Right renal pelvis (tissue), 4 donors: ENCODE results near the gene PNMA8C. TPM values are rescaled to one million over a fixed set of nuclear protein-coding genes. Genes with fewer than 3 reads are reported as not detected.
"Not testable (repeated sequence)": the region's sequence is repeated elsewhere in the genome, so short reads cannot be mapped to it uniquely, and the experiment has no call there.

Experiments used
- DNase-seq, 4 donors: peaks; one replicate each; pipeline ENCODE4 v3.0.0-alpha.2; 2013; ENCODE audit warnings: low read depth in 4 of 4, low spot score in 3 of 4, missing footprints in 1 of 4
- polyA plus RNA-seq, 4 donors: library from polyadenylated mRNA; unstranded; fragments of 120-200 nt; gene quantifications; one replicate each; pipeline ENCODE4 v1.2.1, GENCODE V29; 2013; ENCODE audit not compliant: insufficient read length in 4 of 4

The PNMA8C gene
- polyA plus RNA-seq, 4 donors: 0.41 to 0.80 (median 0.57) TPM

DNA sequence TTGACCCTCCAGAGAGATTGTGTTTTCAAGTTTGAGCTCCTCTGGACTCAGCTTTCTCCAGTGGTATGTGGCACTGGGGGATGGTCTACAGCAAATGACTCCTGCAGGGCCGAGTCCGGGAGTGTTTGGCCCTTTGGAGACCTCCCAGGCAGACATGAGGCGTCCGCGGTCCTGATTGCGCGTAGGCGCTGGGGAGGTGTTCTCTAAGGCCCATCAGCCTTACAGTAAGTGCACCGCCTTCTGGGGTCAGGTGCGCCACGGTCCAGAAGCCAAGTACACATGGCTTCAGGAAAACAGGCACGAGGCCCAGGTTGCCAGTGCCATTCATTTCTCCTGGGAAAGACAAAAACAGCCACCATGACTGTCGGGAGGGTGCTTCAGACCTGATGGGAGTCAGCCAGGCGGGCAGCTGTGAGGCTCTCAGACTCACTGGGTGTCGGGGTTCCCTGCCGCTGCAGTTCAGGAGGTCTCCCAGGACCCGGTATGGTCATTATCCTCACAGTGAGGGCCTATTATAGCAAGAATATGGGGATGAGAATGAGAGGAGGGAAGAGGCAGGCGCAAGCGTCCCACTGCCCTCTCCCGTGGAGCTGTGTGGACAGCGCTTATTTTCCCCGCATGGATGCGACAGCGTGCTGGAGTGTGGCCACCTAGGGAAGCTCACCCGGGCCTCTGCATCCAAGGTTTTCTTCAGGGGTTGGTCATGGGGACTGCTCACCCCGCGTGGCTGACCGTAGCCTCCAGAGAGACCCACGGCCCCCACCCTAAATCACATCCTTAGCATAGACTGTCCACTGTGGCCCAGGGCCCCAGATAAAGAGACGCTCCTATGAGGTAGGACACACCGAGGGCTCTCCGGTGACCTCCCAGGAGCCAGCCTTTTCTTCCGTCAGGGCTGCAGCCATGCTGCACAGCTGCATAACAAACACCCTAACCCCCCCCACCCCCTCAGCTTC is 37.2 kb downstream of the PNMA8C start:
- DNase-seq: no peak

DNA sequence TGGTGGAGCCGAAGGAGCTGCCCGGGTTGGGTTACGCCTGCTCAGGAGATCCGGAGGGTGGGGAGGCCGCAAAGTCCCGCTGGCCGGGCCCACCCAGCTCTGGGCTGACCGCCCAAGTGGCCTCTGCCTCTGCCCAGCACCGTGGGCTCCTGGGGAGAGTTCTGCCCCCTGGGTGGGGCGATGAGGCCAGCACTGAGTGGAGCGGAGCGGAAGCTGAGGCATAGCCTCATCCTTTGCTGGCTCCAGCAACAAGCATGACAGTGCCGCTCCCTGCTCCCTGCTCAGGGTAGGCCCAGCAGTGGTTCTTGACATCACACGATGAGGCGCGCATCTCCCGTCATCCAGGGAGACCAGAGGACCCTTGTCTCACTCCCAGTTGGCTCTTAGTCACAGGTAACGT is 37.9 kb downstream of the PNMA8C start:
- no peak for DNase-seq

DNA sequence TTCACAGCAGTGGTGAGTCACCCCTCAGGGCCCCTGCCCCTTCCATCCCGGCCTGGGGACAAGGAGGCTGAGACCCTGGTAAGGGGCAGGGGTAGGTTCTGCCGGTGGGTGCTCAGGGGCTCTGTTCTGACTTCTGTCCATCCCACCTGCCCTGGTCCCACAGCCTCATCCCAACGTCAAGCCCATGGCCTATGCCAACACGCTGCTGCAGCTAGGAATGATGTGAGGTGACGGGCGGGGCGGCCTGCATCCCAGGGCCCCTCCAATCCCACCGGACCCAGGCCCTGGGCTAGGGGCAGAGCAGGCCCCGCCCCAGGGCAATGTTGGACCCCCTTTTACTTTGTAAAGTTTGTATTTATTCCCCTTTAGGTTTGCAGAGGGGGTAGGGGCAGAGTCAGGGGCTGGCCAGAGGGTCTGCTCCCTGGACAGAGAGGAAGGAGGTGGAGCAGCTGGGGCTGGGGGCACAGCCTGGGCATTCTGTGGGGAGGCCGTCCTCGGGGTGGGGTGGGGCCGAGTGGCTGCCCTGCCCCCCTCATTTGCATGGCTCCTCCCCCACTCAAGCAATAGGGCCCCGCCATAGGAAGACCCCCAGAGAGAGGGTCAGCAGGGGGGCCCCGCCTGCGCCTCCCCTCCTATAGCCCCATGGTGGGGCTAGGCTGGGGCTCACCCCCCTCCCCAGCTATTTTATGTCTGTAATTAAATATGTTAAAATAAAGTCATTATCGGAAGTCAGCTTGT is 38.4 kb downstream of the PNMA8C start:
- DNase-seq: no peak

DNA sequence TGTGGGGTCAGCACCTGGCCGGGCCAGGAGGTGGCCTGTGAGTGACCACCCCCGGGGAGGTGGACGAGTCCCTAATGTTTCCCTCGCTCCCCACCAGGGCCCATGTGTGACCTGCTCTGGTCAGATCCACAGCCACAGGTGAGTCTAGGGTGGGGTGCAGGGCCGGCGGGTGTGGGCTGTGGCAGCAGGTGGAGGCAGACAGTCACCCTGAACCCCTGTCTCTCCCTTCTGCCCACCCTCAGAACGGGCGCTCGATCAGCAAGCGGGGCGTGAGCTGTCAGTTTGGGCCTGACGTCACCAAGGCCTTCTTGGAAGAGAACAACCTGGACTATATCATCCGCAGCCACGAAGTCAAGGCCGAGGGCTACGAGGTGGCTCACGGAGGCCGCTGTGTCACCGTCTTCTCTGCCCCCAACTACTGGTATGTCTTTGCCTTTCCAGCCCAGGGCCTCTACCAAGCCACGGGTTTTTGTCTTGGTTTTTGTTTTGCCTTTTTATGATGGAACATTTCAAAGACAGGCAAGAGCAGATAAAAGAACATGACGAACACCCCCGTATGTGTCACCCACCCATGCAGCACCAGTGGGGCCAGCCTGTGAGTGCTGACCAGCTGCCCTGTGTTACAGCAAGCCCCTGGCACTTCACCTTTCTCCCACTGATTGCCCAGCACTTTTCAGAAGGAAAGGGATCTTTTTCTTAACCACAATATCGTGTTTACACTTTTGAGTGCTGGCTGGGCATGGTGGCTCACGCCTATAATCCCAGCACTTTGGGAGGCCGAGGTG is 40.2 kb downstream of the PNMA8C start:
- no peak for DNase-seq

DNA sequence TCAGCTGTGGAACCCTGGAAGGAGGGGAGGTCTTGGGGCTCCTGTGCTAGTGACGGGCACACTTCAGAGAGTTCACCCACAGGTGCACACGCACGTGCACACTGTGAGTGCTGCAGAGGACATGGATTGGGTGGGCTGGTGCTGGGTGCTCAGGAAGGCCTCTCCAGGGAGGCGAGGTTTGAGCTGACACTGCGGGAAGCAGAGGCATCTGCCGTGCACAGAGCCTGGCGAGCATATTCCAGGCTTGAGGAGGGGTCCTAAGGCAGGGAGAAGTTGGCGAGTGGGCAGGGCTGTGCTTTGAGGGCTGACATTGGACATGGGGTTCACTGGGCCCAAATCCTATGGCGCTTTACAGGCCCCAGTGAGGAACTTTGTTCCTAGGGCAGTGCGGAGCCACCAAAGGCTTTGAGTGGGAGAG is 41.0 kb downstream of the PNMA8C start:
- no peak for DNase-seq

DNA sequence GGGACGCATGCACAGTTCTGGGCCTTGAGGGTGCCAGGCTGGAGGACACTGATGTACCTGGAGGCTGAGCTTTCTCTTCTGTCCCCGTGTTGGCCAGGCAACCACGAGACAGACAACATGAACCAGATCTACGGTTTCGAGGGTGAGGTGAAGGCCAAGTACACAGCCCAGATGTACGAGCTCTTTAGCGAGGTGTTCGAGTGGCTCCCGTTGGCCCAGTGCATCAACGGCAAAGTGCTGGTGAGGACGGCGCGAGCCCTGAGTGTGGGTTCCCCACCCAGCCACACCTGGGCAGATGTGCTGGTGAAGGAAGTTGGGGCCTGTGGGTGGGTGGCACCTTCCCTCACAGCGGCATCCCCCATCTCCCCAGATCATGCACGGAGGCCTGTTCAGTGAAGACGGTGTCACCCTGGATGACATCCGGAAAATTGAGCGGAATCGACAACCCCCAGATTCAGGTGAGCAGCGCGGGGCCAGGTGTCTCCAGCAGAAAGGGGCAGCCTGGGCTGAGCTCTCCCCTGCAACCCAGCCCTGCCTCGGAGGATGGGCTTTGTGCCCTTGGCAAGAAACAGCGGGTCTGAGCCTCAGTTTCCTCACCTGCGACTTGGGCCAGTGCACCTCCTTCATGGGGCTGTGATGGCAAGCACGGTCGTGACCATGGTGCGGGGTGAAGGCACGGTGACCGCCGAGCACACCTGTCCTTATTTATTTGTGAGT is 41.6 kb downstream of the PNMA8C start:
- no peak for DNase-seq

DNA sequence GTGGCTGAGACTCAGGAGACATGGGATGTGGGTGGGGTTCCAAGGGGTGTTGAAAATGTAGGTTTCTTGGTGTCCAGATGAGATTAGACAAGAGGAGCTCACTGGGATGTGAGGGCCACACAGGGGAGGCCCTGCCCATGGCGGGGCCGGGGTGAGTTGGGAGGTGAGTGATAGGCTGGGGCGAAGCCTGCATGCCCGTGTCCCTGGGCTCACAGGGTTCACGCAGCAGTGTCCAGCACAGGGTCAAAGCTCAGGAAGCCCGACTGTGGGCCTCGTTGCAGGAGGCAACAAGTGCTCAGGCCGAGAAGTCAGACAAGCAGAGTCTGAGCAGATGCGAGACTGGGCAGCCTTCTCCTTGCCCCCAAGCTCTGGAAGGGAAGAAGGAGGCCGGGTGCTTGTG is 42.6 kb downstream of the PNMA8C start:
- no peak for DNase-seq

DNA sequence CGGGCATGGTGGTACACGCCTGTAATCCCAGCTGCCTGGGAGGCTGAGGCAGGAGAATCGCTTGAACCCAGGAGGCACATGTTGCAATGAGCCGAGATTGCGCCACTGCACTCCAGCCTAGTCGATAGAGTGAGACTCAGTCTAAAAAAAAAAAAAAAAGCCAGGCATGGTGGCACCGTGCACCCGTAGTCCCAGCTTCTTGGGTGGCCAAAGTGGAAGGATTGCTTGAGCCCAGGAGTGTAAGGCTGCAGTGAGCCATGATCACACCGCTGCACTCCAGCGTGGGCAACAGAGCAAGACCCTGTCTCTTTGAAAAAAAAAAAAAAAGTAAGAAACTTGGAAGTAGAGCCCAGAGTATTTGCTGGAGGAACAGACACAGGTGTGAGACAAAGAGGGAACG is 43.1 kb downstream of the PNMA8C start:
- no peak for DNase-seq

DNA sequence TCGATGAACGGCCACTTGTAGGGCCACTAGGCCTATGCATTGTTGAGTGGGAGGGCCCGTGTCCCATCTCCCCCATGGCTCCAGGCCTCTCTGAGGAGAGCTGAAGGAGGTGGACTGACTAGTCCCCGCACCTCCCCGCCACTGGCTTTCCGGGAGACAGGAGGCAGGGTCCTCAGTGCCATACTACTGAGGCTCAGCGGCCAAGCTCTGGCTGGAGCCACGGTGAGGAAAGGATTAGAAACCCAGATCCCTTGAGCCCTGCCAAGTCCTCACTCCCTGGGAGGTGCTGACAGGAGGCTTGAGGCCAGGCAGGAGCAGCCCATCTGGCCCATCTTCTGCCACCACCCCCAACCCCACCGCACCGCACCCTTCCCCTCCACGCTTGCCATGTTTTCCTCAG is 44.3 kb downstream of the PNMA8C start:
- no peak for DNase-seq

DNA sequence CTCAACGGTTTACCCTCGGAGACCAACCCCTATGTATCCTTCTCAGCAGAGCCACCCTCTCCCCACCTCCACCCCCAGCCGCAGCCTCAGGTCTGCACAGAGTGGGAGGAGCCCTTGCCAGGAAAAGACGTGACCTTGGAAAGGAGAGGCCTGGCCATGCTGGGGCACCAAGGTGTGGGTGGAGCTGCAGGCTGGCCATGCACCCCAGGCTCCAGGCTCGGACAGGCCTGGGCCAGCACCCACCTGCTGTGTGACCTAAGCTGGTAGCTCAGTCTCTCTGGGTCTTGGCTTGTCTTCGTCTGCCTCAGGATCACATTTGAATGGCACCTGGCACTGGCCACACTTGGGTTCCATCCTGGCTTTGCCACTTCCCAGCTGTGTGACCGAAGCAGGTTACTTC is 44.9 kb downstream of the PNMA8C start:
- no peak for DNase-seq

DNA sequence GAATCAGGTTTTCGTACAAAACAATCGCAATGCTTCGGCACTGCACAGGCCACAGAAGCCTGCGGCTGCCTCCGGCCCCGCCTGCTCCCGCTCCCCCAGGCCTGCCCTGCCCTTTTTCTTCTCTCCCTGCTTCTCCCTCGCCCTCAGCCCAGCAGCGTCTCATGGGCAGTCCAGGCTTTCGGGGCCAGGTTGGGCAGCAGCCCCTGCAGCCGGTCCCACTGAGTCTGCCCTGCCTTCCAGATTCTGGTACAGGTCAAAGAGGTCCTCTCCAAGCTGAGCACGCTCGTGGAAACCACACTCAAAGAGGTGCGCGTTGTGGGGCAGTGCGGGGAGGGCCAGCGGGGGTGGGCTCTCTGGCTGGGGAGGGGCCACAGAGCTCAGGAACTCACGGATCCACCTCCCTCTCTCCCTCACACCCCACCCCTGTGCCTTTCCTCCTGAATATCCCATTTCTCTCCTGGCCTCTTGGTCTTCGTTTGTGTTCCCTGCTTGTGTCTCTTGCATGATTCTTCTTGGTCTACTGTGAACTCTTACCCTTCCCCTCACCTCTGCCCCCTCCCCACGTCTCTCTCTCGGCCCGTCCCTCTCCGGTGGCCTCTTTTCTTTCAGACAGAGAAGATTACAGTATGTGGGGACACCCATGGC is 45.4 kb downstream of the PNMA8C start:
- DNase-seq: no peak

DNA sequence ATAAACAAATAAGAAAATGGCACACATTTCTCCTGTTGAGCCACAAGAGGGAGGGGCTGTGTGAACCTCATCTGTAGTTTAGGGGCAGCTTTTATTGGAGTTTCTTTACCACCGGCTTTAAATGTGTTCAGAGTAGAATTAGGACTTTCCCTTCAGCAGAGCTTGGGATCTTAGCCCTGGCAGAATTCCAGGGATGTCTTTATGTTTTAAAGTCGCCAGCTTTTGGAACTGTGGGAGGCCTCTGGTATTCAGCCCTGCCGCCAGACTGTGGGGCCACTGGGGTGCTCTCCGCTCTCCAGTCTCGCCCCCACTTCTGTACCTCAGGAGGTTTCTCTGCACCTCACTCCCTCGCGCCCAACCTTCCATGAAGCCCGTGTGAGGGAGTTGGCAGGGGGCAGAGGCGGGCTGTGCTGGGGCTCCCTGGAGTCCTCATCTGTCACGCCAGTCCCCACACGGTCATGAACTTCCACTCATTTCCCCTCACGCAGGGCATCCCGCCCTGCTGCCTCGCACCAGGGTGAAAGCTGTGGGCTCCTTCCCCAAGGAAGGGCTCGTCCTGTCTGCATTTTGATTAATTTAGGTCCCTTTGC is 46.9 kb downstream of the PNMA8C start:
- no peak for DNase-seq

DNA sequence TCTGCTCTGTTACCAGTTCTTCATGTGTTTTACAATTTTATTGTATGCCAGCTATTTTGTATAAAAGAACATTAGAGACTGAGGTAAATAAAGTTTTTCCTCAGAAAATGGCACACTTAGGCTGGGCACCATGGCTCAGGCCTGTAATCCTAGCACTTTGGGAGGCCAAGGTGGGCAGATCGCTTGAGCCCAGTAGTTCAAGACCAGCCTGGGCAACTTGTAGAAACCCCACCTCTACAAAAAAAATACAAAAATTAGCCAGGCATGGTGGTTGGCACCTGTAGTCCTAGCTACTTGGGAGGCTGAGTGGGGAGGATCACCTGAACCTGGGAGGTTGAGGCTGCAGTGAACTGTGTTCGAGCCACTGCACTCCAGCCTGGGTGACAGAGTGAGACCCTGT is 47.4 kb downstream of the PNMA8C start:
- DNase-seq: no peak

DNA sequence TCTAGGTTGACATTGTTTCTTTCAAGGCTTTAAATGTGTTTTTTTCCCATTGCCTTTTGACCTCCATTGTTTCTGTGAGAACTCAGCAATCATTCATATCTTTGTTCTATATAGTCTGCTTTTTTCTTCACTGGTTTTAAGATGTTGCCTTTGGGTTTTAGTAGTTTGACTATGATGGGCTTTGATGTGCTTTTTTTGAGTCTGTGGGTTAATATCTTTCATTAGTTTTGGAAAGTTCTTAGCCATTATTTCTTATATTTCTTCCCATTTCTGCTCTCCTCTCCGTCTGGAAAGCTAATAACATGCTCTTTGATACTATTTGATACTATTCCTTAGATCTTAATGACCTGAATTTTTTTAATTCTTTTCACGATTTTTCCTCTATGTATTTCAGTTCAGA is 48.0 kb downstream of the PNMA8C start:
- DNase-seq: no peak

DNA sequence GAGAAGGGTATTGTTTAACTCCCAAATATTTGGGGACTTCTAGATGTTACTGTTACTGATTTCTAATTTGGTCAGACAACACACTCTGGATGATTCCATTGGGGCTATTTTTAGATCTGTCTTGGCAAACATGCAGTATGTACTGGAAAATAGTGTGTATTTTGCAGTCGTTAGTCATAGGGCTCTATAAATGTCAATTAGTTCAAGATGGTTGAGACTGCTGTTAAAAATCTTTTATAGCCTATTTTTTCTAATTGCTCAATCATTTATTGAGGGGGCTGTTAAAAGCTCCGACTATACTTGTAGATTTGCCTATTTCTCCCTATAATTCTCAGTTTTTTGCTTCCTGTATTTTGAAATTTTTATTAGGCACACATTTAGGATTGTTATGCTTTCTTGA is 50.5 kb downstream of the PNMA8C start:
- DNase-seq: no peak

DNA sequence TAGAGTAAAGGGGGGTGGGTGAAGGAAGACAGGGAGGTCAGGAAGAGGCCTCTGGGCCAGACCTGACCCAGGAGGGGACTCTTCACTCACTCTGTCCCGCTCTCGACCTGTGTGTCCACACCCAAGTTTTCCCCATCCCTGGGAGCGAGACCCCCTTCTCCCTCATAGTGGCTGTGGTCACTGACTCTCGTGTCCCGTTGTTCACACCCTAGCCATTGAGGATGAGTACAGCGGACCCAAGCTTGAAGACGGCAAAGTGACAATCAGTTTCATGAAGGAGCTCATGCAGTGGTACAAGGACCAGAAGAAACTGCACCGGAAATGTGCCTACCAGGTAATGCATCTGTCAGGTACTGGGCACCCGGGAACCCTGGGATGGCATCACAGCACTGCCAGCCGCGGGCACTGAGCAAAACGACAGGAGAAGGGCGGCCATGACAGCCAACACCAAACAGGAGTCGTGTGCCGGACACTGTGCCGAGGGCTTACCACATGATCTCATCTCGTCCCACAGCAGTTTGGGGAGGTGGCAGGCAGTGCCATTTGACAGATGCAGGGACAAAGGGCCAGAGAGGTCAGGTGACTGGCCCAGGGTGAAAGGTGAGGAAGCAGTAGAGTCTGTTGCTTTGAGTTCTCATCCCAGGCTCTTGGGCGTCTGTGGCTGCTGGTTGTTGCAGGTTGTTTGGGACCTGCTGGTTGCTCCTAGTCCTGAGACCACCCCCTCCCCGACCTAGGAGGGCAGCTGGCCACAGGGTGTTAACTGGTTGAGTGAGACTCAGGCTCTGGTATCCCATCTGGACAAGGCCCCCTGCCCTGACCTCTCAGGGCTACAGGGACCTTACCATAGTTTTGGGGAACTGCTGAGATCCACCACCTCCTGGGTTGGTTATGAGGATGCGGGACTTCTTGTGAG is 52.2 kb downstream of the PNMA8C start:
- no peak for DNase-seq

DNA sequence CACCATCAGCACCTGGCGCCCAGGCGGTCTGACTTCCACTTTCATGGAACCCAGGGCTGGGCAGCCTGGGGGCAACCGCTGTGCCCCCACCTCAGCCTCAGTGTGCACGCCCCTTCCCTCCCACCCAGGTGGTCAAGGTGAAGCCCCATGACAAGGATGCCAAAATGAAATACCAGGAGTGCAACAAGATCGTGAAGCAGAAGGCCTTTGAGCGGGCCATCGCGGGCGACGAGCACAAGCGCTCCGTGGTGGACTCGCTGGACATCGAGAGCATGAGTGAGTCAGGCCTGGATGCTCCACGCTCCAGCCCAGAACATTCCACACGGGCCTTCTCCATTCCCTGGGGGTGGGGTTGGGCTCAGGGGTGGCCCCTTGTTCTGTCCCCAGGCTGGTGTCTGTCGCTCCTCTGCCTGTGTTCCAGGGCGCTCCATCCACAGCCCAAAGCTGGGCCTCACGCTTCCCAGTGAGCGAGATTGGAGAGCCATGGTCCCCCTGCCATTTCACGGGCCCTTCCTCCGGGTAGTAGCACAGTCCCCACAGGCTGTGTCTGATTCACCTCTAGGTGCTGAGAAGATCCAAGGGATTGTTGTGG is 53.2 kb downstream of the PNMA8C start:
- not testable (repeated sequence) for DNase-seq
